Esophagus (tissue), 2 donors: ENCODE measurements around the gene FDX1. TPM values are rescaled to one million over a fixed set of nuclear protein-coding genes. Genes with fewer than 3 reads are reported as not detected.

Experiments
- H3K27ac ChIP-seq, 2 donors: one replicate each; pipeline ENCODE4 v1.5.1; 2013; ENCODE audit warnings: low read depth in 2 of 2, mild to moderate bottlenecking in 2 of 2, inconsistent platforms in 1 of 2, low read length in 1 of 2, moderate library complexity in 1 of 2
- H3K27me3 ChIP-seq, 2 donors: one replicate each; pipeline ENCODE4 v1.6.1; 2013; ENCODE audit warnings: low read length in 2 of 2, control low read depth in 1 of 2, mild to moderate bottlenecking in 1 of 2; ENCODE audit not compliant: insufficient read depth in 2 of 2, control insufficient read depth in 1 of 2
- H3K36me3 ChIP-seq, 2 donors: one replicate each; pipeline ENCODE4 v1.6.1; 2013; ENCODE audit warnings: low read length in 1 of 2; ENCODE audit not compliant: control insufficient read depth in 2 of 2, insufficient read depth in 2 of 2
- H3K4me1 ChIP-seq, 2 donors: one replicate each; pipeline ENCODE4 v1.6.1; 2013; ENCODE audit warnings: low read length in 1 of 2; ENCODE audit not compliant: control insufficient read depth in 2 of 2, insufficient read depth in 2 of 2
- H3K4me3 ChIP-seq, 2 donors: one replicate each; pipeline ENCODE4 v1.5.1; 2013; ENCODE audit warnings: low read length in 2 of 2, mild to moderate bottlenecking in 2 of 2, low read depth in 1 of 2, moderate library complexity in 1 of 2
- H3K9me3 ChIP-seq, 2 donors: one replicate each; pipeline ENCODE4 v1.6.1; 2013; ENCODE audit warnings: mild to moderate bottlenecking in 2 of 2, low read depth in 1 of 2, low read length in 1 of 2, moderate library complexity in 1 of 2; ENCODE audit not compliant: control insufficient read depth in 2 of 2, insufficient read depth in 1 of 2
- WGBS, 2 donors: extraction: QIAGEN DNeasy Blood & Tissue Kit; methylation state at CpG; one replicate each; pipeline ENCODE4 v1.1.7; 2013; 5-methylcytosine and 5-hydroxymethylcytosine counted together
- polyA plus RNA-seq, 2 donors: library from polyadenylated mRNA; stranded (reverse); fragments of 200-250 nt; gene quantifications; one replicate each; pipeline ENCODE4 v1.2.3, GENCODE V29; 2013
- donor health status: healthy with polysubstance abuse.
- donor health status: Bipolar disorder and iron deficiency.

The FDX1 gene
- polyA plus RNA-seq, 2 donors = 8.0 to 9.4 TPM

DNA sequence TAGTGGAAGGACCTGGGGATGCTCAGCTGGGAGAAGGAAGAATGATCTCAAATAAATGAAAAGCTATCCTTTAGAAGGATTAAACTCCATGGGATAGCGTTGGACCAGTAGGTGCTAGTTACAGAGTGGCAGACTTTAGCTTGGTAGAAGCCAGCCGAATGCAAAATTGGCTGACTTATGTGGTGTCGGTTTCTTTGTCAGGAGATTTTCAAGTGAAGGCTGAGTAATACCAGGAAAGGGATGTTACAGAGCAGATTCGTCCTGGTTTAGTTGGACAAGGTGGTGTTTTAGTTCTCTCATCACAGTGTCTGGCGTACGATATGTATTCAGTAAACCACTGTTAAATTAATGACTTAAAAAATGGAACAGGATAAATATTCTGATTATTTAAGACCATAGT is 26.0 kb downstream of the FDX1 start:
- 75 to 81% methylated on average over 6 of the region's 6 CpGs for WGBS, 2 donors

GRCh38 chr11:110463153-110463552 is 33.4 kb downstream of the FDX1 start:
- H3K27ac ChIP-seq = no peak overlapping the region
- 48 to 57% methylated on average over 6 of the region's 6 CpGs for WGBS, 2 donors
- H3K4me1 ChIP-seq = no peaks in the 10 kb centered on the region
- H3K4me3 ChIP-seq = no peak overlapping the region
- H3K9me3 ChIP-seq = no peaks in the 10 kb centered on the region
- peaks cover 2 to 3% of the 10 kb centered on the region in 2 donors for H3K36me3 ChIP-seq
- H3K27me3 ChIP-seq = no peaks in the 10 kb centered on the region

More for the DNA sequence above, 26.0 kb downstream of the FDX1 start:
- Histone ChIP-seq H3K27me3 (no peaks in the 10 kb centered on the region), H3K27ac (no peak overlapping the region), H3K9me3 (no peaks in the 10 kb centered on the region), H3K4me1 (no peaks in the 10 kb centered on the region), H3K36me3 (no peaks in the 10 kb centered on the region), H3K4me3 (no peak overlapping the region)

- 96% methylated on average over 2 of the region's 2 CpGs for WGBS, 2 donors
- Histone ChIP-seq H3K4me1 (no peaks in the 10 kb centered on the region), H3K9me3 (no peaks in the 10 kb centered on the region), H3K27ac (no peak overlapping the region), H3K4me3 (no peak overlapping the region), H3K36me3 (peaks cover 2 to 3% of the 10 kb centered on the region in 2 donors), H3K27me3 (no peaks in the 10 kb centered on the region)
Observed at GRCh38 chr11:110465231-110465630, 35.5 kb downstream of the FDX1 start.

DNA sequence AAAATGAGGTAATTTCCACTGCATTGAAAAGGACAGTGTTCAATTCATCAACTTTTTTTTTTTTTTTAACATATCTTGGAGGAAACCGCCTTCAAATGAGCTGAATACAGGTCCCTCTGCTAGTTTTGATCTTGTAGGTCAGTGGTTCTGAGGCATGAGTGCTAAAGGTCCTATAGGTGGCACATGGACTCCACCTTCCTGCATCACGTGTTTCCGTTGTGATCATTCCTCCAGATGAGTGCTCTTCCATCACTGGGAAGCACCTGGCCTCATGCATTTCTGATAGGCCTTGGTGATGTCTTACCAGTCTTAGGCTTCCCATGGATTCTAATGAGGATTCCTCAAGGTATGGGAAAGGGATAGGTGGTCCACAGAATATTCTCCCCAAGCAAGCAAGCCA is 37.8 kb downstream of the FDX1 start:
- no peaks in the 10 kb centered on the region for H3K4me1 ChIP-seq
- H3K27ac ChIP-seq = no peak overlapping the region
- H3K36me3 ChIP-seq = peaks cover 2 to 3% of the 10 kb centered on the region in 2 donors
- H3K27me3 ChIP-seq = no peaks in the 10 kb centered on the region
- H3K4me3 ChIP-seq = no peak overlapping the region
- 96 to 97% methylated on average over 3 of the region's 3 CpGs for WGBS, 2 donors
- no peaks in the 10 kb centered on the region for H3K9me3 ChIP-seq

GRCh38 chr11:110468121-110468520 is 38.4 kb downstream of the FDX1 start:
- Histone ChIP-seq H3K9me3 (no peaks in the 10 kb centered on the region), H3K27ac (no peak overlapping the region), H3K4me1 (no peaks in the 10 kb centered on the region), H3K36me3 (peaks cover 1 to 3% of the 10 kb centered on the region in 2 donors), H3K27me3 (no peaks in the 10 kb centered on the region), H3K4me3 (no peak overlapping the region)
- 97% methylated on average over 4 of the region's 4 CpGs for WGBS, 2 donors

DNA sequence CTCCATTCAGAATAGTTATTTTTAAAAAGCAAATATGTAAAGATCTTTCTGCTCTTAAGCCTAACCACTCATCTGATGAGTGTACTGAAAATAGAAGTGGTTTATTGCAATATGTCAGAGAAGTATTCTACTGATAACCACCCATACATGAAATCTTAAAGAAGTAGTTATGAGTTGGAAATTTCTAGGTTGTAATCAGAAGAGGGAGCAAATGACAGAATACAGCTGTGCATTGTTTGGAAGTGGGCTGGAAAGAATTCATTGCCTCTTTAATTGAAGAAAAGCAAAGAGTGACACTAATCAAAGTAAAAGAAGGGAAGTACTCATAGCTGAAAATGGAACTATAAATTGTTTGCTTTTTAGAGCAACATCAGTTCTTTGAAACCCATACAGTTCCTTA is 39.4 kb downstream of the FDX1 start:
- peaks cover 0 to 3% of the 10 kb centered on the region in 2 donors for H3K36me3 ChIP-seq
- no peak overlapping the region for H3K27ac ChIP-seq
- H3K9me3 ChIP-seq = no peaks in the 10 kb centered on the region
- no peaks in the 10 kb centered on the region for H3K27me3 ChIP-seq
- H3K4me3 ChIP-seq = no peak overlapping the region
- H3K4me1 ChIP-seq = no peaks in the 10 kb centered on the region

DNA sequence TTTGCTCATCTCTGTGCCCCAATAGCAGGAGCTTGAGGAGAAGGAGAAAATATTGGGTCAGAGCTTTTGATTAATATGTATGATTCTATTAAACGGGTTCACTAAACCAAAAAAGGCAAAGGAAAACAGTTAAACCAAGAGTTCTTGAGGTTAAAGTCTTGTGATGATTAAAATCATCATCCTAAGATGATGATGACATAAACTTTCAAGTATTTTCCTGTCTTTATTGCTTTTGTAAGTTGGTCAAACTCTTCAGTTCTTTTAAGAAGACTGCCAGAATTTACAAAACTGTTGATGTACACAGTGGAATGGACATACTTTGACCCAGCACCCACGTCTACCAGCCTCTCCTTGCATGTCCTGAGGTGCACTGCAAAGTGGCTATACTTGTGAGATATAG is 41.0 kb downstream of the FDX1 start:
- Histone ChIP-seq H3K27ac (no peak overlapping the region), H3K9me3 (no peaks in the 10 kb centered on the region), H3K4me1 (no peaks in the 10 kb centered on the region), H3K4me3 (no peak overlapping the region), H3K27me3 (no peaks in the 10 kb centered on the region), H3K36me3 (no peaks in the 10 kb centered on the region)
- WGBS, 2 donors = 75 to 85% methylated on average over 2 of the region's 2 CpGs

DNA sequence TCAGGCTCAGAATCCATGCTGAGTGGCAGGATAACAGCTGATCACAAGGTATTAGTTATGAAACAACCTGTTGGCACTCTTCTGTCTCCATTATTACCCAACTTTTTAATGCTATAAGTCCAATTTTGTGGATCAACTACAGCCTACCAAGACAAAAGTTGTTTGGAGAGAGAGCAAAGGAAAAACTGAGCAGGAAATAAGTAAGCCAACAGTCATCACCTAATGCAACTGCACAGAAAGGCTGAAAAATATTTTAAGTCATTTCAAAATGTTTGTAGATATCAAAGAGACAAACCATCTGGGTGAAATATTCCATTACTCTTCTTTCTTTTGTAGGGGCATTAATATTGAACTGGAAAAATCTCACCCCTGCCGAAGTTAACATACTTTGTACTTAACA is 41.6 kb downstream of the FDX1 start:
- Histone ChIP-seq H3K27me3 (no peaks in the 10 kb centered on the region), H3K4me3 (no peak overlapping the region), H3K4me1 (no peaks in the 10 kb centered on the region), H3K36me3 (no peaks in the 10 kb centered on the region), H3K27ac (no peak overlapping the region), H3K9me3 (no peaks in the 10 kb centered on the region)
- WGBS, 2 donors = 69 to 74% methylated on average over 1 of the region's 1 CpG

GRCh38 chr11:110472858-110473257 is 43.1 kb downstream of the FDX1 start:
- H3K27me3 ChIP-seq = no peaks in the 10 kb centered on the region
- no peak overlapping the region for H3K27ac ChIP-seq
- H3K4me3 ChIP-seq = no peak overlapping the region
- H3K9me3 ChIP-seq = no peaks in the 10 kb centered on the region
- WGBS, 2 donors = 97% methylated on average over 1 of the region's 1 CpG
- no peaks in the 10 kb centered on the region for H3K36me3 ChIP-seq
- no peaks in the 10 kb centered on the region for H3K4me1 ChIP-seq

DNA sequence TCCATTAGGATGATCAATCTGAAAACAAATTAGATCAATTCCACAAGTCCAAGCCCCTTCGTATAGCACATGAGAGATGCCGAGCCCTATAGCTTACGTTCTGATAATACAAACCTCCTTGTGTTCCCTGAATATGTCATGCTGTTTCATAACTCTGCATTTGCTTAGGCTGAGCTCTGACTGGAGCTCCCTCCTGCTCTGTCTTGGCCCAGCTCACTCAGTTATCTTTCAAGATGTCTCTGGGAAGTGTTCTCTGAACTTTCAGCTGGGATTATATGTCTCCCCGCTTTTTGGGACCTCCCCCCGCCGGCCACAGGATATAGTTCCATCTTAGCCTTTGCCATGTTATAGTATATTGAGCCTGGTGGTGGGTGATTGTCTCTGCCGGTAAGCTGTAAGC is 44.0 kb downstream of the FDX1 start:
- no peak overlapping the region for H3K4me3 ChIP-seq
- WGBS, 2 donors = 87 to 91% methylated on average over 7 of the region's 7 CpGs

More for the DNA sequence above, 44.0 kb downstream of the FDX1 start:
- Histone ChIP-seq H3K36me3 (no peaks in the 10 kb centered on the region), H3K4me1 (no peaks in the 10 kb centered on the region), H3K27me3 (no peaks in the 10 kb centered on the region), H3K9me3 (no peaks in the 10 kb centered on the region), H3K27ac (no peak overlapping the region)
